ENCODE data around the gene OST4.

Gene OST4

GRCh38 chr2:27025861-27026851, 45.3 kb downstream of the OST4 start:
- DNase-seq (ENCODE audit: low read depth in 2 of 2): no peak

GRCh38 chr2:27025281-27025800, 46.1 kb downstream of the OST4 start:
- no peak for DNase-seq (ENCODE audit: low read depth in 2 of 2)

GRCh38 chr2:27024812-27025211, 46.6 kb downstream of the OST4 start:
- no peak for DNase-seq (ENCODE audit: low read depth in 2 of 2)

- no peak for DNase-seq (ENCODE audit: low read depth in 2 of 2)
Measured at GRCh38 chr2:27024188-27024587, 47.3 kb downstream of the OST4 start.

- DNase-seq (ENCODE audit: low read depth in 2 of 2): no peak
Measured at GRCh38 chr2:27023740-27024139, 47.7 kb downstream of the OST4 start.

GRCh38 chr2:27021253-27022049, 50.0 kb downstream of the OST4 start:
- no peak for DNase-seq (ENCODE audit: low read depth in 2 of 2)

All from activated CD4-positive, alpha-beta T cell treated with anti-CD3 and anti-CD28 coated beads for 24 hours (primary cell).